SK-N-MC (cell line): ENCODE results near the gene C1QTNF1.

Experiments
- DNase-seq: peaks from one replicate; pipeline ENCODE4 v3.0.0-alpha.2; 2011; ENCODE audit warnings: low read depth, low spot score
- H3K27ac ChIP-seq: fragments of 200-600 bp; sonication (generic); 2 replicates; pipeline ENCODE4 v1.5.1; 2016; ENCODE audit warnings: mixed run types
- H3K36me3 ChIP-seq: fragments of 200-600 bp; sonication (generic); 2 replicates; pipeline ENCODE4 v1.6.1; 2017; ENCODE audit warnings: antibody characterized with exemption, low read length, mixed read lengths; ENCODE audit not compliant: insufficient read depth
- H3K4me3 ChIP-seq: fragments of 200-600 bp; sonication (generic); 2 replicates; pipeline ENCODE4 v1.5.1; 2016
- H3K9ac ChIP-seq: fragments of 200-600 bp; sonication (generic); 2 replicates; pipeline ENCODE4 v1.8.0; 2017; ENCODE audit warnings: mixed run types, mixed read lengths; ENCODE audit not compliant: insufficient read length
- H3K9me3 ChIP-seq: fragments of 200-600 bp; sonication (generic); 2 replicates; pipeline ENCODE4 v1.6.1; 2017; ENCODE audit warnings: low read depth, mild to moderate bottlenecking, antibody characterized with exemption, low read length, moderate library complexity, mixed read lengths
- EZH2 ChIP-seq: fragments of 200-600 bp; sonication (generic); IDR thresholded peaks from one replicate; pipeline ENCODE4 v1.6.1; 2017; ENCODE audit warnings: antibody characterized with exemption
- FOXP2 ChIP-seq: optimal IDR thresholded peaks from 2 replicates; pipeline ENCODE3; 2011; ENCODE audit warnings: mild to moderate bottlenecking, moderate library complexity; ENCODE audit not compliant: insufficient read depth; ENCODE audit errors: extremely low read length, control extremely low read depth
- POLR2AphosphoS5 ChIP-seq: IDR thresholded peaks from 2 replicates; pipeline ENCODE4 v1.6.1; 2012; ENCODE audit warnings: mild to moderate bottlenecking, low read depth, low read length, borderline replicate concordance

Gene C1QTNF1

GRCh38 chr17:79097226-79098055 is 73.5 kb downstream of the C1QTNF1 start:
- no peaks in the 10 kb centered on the region for H3K36me3 ChIP-seq
- H3K27ac ChIP-seq = no peak overlapping the region
- H3K4me3 ChIP-seq = no peak overlapping the region
- H3K9ac ChIP-seq = no peak overlapping the region
- no peak for DNase-seq
- no peaks in the 10 kb centered on the region for H3K9me3 ChIP-seq
- TF ChIP-seq POLR2AphosphoS5 (no peak), FOXP2 (no peak), EZH2 (no peak)

GRCh38 chr17:79098282-79098867 is 74.4 kb downstream of the C1QTNF1 start:
- H3K36me3 ChIP-seq = no peaks in the 10 kb centered on the region
- TF ChIP-seq POLR2AphosphoS5 (no peak), FOXP2 (no peak), EZH2 (no peak)
- H3K9ac ChIP-seq = no peak overlapping the region
- no peak overlapping the region for H3K4me3 ChIP-seq
- DNase-seq = no peak
- no peak overlapping the region for H3K27ac ChIP-seq
- no peaks in the 10 kb centered on the region for H3K9me3 ChIP-seq
